T-helper 22 cell (primary cell): ENCODE data around the gene SAMD4B.
"Not testable (repeated sequence)": the region's sequence is repeated elsewhere in the genome, so short reads cannot be mapped to it uniquely, and the experiment has no call there.

Experiments
- DNase-seq: peaks from one replicate; pipeline ENCODE4 v3.0.0-alpha.2; 2020; ENCODE audit warnings: low read depth

The SAMD4B gene

DNA sequence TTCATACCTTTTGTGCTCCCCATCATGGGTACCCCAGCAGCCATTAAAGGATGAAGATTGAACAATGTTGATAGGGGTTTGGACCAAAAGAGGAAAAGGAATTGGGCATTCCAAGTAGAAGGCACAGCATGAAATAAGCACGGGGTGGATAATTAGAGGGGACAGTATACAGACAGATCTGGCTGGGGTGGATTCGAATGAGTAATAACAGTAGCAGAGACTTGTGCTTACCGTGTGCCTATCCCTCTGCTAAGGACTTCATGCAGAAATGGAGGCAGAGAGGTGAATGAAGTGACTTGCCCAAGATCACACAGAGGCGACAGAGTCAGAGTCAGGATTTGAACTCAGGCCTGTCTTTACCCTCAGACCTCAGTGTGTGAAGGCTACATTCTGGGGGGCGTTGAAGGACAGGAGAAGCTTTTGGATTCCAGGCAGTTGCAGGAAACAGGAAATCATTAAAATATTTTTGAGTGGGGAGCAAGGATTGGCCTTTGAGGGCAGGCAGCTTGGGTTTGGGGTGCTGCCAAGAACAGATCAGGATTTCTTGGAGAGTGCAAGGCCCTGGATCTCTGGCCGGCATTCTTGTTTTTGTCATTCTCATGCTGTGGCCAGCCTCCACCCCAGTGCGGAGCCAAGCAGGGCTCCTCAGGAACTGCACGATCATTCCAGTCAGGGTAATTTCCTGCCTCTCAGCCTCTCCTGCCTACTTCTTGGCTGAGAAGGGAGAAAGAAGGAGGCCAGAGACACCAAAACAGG is 30.0 kb downstream of the SAMD4B start:
- no peak for DNase-seq

DNA sequence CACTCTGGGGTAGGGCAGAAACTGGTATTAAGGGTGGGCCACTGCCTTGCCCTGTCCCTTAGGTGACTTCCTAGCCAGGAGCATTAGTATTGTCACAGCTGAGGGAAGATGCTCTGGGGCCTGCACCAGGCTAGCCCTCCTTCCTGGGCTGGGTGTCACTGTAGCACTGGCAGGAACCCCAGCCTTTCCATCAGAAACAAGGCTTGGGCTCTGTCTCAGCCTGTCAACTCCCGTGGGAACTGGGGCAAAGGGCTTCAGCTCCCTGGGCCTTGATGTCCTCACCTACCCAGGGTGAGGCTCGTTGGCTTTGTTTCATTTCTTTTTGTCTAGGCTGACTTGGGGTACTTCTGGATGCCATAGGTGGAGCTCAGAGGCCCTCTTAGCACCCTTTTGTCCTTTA is 30.7 kb downstream of the SAMD4B start:
- DNase-seq, result no peak

DNA sequence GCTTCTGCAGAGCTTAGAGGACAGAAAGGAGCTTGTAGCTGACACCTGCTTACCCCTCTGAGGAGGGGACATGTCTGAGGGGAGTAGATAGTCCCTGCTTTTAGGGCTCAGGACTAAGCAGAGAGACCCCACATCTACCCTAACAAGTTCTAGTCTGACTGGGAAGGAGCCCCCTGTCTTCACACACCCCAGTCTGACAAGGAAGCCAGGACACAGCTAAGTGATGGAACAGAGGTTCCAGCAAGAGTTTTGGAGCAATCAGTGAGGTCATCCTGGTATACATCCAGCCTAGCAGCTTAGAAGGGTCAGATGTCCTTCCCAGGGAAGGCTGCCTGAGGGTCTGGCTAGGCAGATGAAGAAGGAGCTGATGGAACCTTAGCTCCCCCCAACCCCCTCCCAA is 33.7 kb downstream of the SAMD4B start:
- no peak for DNase-seq

DNA sequence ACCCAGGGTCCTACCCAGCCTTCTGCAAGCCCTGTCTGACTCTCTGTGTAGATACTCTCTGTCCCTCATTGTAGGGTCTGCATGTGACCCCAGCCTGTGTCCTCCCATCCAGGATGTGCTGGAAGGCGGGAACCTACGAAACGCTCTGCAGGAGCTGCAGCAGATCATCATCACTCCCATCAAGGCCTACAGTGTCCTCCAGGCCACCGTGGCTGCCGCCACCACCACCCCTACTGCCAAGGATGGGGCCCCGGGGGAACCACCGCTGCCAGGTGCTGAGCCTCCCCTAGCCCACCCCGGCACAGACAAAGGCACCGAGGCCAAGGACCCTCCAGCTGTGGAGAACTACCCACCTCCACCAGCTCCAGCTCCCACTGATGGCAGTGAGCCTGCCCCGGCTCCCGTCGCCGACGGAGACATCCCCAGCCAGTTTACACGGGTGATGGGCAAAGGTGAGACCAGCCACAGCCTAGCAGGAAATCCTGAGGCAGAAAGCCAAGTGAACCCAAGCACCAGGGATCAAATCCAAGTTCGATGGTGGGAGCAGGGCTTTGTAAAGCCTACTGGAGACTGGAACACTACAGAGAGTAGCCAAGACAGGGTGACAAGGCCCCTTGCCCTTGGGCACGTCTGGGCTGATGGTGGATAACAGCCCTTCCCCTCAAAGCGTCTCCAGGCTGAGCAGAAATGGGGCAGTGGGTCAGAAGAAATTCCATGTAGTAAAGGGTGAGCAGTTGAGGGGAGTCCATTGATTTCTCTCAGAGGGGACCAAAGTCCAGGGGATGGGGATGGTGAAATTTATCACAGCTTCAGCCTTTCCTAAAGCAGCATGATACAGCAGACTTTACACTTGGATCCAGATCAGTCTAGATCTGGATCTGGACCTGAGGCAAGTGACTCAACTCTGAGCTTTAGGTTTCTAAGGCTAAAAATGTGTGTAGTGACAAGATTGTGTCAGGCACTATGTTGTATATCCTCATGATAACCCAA is 35.4 kb downstream of the SAMD4B start:
- no peak for DNase-seq

DNA sequence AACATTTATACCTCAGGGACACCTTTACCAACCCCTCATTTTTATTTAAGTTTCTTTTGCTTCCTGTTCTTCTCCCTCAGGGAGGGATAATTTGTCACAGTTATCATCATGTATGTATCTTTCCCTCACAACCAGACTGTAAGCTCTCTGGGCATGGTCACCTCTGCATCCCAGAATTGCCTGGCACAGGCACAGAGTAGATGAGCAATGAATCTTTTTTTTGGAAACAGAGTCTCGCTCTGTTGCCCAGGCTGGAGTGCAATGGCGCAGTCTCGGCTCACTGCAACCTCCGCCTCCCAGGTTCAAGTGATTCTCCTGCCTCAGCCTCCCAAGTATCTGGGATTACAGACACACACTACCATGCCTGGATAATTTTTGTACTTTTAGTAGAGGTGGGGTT is 37.1 kb downstream of the SAMD4B start:
- not testable (repeated sequence) for DNase-seq

DNA sequence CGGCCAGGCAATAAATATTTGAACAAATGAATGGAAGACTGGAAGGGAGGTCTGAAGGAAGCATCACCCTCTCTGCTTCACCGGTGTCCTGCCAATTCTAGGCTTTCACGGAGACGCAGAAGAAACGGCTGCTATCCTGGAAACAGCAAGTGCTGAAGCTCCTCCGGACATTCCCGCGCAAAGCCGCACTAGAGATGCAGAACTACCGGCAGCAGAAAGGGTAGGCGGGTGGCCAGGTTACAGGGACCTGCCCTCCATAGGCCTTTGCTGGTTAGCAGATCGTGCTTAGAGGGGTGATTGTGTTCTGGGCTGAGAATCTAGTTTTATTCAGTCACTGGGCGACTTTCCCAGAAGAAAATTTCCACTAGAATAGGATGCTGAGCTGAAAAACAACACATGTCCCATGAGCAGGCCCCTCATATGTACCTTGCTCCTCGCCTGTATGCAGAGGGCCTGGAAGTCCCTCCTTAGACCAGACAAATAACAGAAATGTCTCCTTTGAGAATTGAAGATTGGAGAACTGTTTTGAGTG is 37.7 kb downstream of the SAMD4B start:
- no peak for DNase-seq

DNA sequence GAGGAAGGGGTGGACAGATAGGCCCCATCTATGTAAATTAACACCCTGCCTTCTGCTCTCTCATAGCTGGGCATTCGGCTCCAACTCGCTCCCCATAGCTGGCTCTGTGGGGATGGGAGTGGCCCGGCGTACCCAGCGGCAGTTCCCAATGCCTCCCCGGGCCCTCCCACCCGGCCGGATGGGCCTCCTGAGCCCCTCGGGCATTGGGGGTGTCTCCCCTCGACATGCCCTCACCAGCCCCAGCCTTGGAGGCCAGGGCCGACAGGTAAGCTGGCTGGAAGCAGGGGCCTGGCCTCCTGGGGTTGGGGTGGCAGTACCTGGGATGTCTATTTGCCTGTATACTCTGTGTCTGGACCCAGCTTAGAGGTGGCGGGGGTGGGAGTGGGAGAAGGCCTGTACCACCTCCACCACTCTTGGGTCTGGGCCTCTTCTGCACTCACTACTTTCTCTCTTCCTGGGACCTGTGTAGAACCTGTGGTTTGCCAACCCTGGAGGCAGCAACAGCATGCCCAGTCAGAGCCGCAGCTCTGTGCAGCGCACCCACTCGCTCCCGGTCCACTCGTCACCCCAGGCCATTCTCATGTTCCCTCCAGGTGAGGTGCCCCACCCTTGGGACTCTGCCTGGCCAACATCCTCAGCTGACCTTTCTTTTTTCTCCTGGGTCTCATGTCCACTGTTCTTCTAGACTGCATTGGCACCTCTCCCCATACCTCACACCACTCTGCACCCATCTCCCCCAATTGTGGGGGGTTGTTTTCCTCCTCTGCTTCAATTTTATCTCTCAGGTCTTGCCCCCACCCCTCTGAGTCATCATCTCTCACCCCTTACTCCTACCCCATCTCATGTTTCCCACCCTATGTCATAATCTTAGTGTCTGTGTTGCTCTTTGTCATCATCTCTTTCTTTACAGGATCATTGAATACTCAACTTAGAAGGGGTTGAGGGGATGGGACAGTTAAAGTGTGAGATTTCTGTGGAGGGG is 38.6 kb downstream of the SAMD4B start:
- no peak for DNase-seq

DNA sequence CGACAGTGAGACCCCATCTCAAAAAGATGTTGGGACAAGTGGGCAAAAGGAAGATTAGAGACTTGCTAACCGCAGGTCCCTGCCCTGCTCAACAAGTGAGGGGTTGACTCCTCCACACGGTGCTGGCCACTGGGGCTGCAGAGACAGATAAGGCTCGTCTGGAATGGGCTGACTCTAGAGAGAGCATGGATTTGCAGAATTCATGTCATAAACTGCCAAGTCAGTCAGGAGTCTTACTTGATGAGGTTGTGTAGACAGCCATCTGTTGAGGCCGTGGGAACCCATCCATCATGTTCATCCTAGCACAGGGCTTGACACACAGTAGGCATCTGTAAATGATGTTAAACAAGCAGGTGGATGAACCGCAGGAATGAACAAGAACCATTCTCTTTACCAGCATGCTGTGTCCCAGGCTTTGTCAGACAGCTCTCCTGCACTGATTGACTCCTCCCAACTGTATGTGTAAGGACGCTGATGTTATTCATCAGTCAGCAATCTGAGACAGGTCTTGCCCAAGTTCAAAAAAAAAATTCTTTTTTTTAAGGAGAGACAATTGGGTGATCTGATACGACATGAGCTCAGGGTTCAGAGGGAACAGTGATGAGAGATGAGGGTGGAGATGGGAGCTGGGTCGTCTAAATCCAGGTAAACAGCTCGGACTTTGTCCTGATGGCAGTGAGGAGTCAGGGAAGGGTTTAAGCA is 39.8 kb downstream of the SAMD4B start:
- no peak for DNase-seq

DNA sequence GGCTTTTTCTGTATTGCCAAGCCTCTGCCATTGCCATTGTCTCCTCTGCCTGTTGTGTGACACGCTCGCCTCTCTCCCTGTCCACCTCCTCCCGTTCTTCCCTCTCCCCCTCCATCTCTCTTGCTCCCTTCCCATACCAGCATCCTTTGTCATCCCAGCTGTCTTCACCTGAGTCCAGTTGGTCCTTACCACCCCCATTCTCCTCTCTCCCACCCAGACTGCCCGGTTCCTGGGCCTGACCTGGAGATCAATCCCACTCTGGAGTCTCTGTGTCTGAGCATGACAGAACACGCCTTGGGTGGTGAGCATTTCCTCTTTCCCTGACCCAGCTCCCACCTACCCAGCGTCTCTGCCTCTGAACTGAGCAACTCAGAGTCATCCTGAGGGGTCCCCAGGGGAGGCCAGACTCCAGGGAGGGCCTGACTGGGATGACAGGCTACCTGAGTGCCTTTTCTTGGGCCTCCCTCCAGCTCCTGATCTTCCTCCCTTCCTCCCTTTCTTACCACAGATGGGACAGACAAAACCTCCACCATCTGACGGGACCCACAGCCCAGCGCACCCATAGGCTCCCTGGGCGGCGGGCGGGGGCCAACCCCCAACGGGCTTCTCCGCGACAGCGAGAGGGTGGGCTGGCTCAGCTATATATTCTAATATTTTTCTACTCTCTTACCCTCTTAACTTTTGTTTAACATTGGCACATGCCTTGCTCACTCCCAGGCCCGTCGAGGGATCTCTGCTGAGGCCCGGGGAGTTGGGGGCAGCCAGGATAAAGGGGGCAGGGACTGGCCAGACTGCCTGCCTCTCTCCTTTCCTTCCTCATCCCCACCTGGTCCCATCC is 41.0 kb downstream of the SAMD4B start:
- no peak for DNase-seq

DNA sequence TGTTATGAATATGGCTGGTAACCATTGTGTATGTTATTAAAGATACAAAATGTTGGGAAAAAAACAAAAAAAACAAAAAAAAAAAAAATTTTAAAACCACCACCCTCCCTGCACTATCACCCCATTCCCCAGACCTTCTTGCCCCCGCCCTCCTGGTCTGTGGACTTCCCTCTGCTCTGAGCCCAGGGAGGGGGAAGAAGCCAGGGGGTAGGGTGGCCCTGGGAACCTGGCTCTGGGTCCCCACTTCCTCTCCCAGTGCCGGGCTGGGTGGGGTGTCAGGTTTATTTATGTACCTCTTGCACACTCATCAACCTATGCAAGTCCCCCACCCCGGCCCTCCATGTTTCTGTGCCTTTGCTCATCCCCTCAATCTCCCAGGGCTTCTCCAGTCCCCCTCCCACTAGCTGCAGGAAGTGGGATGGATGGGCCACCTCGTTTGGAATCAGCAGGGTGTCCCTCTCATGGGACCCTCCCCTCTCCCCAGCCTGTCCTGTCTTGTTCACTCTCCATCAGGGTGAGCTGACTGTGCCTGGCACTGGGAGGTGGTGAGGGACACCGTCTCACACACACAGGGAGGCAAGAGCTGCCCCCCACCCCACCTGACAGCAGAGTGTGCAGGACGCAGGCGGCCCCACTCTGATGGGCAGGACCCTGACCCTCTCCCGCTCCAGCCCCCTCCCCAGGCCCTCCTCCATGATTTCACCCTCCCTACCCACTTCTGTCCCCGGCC is 42.8 kb downstream of the SAMD4B start:
- no peak for DNase-seq

DNA sequence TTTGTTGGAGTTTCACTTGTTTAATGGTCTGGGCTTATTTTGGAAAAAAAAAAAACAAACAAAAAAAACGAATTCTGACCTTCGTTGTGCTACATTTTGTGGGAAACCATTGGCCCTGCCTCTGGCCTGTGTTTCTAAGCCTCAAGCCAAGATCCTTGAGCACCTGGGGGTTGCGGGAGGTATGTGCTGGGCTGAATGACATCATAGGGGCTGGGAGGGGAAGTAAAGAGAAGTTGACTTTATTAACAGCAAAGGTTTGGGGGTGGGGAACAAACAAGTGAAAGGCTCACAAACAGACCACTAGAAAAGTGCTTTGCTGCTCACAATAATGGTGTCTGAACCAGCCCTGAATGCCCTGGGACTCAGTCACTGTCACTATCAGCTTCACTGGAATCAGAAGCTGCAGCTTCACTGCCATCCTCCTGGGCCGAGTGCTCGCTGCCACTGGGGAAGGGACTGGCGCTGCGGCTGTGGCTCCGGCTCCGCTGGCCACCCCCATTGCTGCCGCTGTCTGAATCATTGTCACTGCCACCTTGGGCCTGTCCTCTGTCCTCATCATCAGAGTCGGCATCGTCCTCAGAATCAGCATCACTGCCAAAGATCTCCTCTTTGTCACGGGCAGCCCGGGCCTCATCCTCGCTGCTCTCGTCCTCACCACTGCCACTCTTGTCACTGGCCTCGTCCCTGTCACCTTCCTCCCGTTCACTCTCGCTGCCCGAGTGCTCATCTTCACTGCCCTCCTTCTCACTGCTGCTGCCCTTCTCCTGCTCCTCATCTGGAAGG is 43.6 kb downstream of the SAMD4B start:
- DNase-seq, result no peak

DNA sequence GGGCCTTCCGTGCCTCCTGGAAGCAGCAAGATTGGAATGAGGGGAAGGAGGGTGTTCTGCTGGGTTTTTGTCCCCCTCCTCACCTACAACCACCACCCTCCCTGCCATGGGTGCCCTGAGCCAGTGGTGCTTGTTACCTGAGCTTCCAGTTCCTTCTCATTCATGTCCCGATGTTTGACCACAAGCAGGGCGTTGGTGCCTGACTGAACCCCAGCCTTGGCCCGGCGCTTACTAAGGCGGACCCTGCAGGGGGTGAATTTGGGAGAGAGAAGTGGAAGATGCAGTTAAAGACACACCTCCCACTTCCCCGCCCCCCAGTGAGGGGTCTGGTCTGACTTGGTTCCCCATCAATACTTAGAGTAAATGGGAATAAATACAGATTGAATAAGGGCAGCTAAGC is 44.3 kb downstream of the SAMD4B start:
- no peak for DNase-seq

DNA sequence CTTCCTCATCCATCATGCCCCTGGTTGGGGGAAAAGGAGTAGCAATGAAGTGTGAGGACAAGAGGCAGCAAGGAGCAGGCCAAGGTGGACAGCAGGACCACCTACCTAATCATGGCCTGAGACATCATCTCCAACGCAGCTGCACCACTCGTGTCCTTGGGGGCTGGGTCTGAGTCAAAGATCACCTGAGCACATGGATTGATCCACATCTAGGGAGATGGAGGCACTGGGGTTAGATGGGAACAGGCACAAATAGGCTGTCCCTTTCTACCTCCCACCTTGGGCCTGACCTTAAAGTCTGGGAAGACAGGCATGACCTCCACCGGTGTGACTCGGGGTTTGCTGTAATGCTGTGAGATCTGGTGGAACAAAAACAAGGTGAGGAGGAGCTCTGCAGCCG is 46.4 kb downstream of the SAMD4B start:
- no peak for DNase-seq

DNA sequence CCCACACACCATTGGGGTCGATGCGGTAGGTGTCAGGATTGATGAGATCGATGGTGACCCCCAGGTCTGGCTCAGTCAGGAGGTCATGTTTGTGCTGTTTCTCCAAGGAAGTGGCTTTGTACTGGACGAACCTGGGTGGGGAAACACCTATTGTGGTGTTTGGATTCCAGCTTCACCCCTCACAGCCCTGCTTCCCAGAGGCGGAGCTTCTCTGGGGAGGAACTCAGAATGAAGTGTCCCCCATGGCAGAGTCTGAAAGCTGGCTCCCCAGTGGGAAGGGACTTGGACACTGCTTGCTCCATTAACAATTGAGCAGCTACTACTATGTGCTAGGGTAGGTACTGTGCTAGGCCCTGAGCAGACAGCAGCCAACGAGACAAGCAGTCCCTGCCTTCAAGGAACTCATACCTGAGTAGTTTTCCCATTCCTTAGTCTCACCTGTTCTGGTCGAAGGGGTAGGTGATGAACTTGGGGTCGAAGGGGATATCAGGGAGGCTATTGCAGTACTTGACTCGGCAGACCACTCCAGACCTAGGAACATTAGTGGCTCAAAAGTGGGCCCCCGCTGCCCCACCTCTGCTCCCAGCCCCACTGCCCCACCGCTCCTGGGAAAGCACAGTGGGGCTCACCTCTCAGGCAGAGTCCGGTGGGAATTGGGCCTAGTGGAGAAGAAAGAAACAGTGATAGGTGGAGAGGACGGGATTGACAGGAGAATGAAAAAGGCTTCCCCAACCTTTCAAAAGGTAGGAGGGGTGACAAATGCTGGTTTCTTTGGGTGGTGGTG is 47.6 kb downstream of the SAMD4B start:
- DNase-seq, result no peak

DNA sequence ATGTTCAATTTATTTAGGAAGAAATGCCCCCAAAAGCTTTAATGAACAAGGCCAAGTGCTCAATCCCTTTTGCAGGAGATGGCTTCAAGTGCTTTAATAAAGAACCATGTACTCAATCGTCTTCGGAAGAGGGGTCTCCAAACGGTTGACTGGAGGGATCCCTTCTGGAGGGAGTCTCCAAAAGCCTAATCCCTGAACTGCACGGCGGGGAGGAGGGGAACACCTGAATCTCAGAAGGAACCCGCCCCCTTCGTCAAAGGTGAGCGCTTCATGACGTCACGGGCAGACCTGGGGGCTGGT is 48.2 kb downstream of the SAMD4B start:
- DNase-seq, result peak; percentile 80

DNA sequence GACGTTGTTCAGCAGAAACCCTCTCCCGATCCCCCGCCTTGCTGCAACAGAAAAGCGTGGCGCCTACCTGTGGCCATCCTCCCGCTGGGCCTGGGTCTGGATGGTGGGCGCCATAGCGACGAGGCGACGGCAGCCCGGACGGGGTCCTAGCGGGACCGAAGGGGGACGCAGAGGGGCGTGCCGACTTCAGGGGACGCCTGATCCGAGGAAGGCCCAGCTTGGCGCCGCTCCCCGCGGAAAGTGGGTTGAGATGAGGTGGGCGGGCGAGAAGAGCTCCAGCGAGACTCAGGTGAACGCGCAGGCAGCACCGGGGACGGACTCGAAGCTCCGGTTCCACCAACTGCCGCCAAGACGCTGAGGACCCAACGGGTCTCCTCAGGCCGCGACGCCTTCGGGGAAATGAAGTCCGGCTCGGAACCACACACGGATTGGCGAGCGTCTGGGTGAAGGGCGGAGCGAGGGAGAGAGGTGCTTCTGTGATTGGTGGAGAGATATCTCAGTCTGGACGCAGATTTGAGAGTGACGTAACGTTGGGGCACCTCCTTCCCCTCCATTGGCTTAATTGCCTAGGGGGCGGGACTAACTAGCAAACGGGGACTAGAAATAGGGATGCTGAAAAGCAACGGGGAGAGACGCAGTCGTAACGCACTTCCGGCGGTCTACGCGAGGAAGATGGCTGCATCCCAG is 48.7 kb downstream of the SAMD4B start, which contains the start of the genes MED29 and PAF1:
TSS of gene MED29 (plus strand) at position 628 of the 687 bp plus-strand sequence. CDS start at position 673, 45 bp downstream.
TSS of gene PAF1 (minus strand) at position 356 of the 687 bp plus-strand sequence. CDS start at position 114, 242 bp downstream.
- peak; percentile 98 for DNase-seq
